Muscle of leg (tissue), 11 donors: Measurements from ENCODE around the gene HOXC12. TPM values are rescaled to one million over a fixed set of nuclear protein-coding genes. Genes with fewer than 3 reads are reported as not detected.

Experiments
- DNase-seq: peaks from one replicate; pipeline ENCODE4 v3.0.0; 2013
- H3K27ac ChIP-seq: one replicate; pipeline ENCODE4 v1.5.1; 2013; ENCODE audit warnings: mild to moderate bottlenecking, low read length, control low read depth
- H3K27me3 ChIP-seq: one replicate; pipeline ENCODE4 v1.6.1; 2013; ENCODE audit warnings: low read length; ENCODE audit not compliant: control insufficient read depth, insufficient read depth
- H3K36me3 ChIP-seq: one replicate; pipeline ENCODE4 v1.6.1; 2013; ENCODE audit warnings: low read length; ENCODE audit not compliant: control insufficient read depth, insufficient read depth
- H3K4me1 ChIP-seq: one replicate; pipeline ENCODE4 v1.6.1; 2013; ENCODE audit warnings: low read length; ENCODE audit not compliant: control insufficient read depth, insufficient read depth
- H3K4me3 ChIP-seq: one replicate; pipeline ENCODE4 v1.5.1; 2013; ENCODE audit warnings: low read length, control low read depth
- H3K9me3 ChIP-seq: replicated peaks from 2 replicates; pipeline ENCODE4 v1.6.1; 2013; ENCODE audit warnings: low read depth, low read length; ENCODE audit not compliant: control insufficient read depth
- WGBS: methylation state at CpG from one replicate; pipeline ENCODE4 v1.1.5; 2013; ENCODE audit warnings: missing lambda C conversion rate; ENCODE audit not compliant: insufficient coverage; 5-methylcytosine and 5-hydroxymethylcytosine counted together
- polyA plus RNA-seq, 8 donors: library from polyadenylated mRNA; unstranded; fragments of 120-200 nt; gene quantifications; one replicate each; pipeline versions ENCODE4 v1.2.1 to v1.2.3, GENCODE V29; 2013; ENCODE audit warnings: inconsistent platforms in 1 of 8, low replicate concordance in 1 of 8; ENCODE audit not compliant: insufficient read length in 8 of 8, insufficient read depth in 1 of 8
- total RNA-seq: library from RNA; stranded (reverse); fragments of 120-200 nt; gene quantifications from one replicate; pipeline ENCODE4 v1.2.4, GENCODE V29; 2013

Gene HOXC12
- total and polyA plus RNA-seq, 9 donors, result 0.06 to 0.30 (median 0.08) TPM; not detected in 2

DNA sequence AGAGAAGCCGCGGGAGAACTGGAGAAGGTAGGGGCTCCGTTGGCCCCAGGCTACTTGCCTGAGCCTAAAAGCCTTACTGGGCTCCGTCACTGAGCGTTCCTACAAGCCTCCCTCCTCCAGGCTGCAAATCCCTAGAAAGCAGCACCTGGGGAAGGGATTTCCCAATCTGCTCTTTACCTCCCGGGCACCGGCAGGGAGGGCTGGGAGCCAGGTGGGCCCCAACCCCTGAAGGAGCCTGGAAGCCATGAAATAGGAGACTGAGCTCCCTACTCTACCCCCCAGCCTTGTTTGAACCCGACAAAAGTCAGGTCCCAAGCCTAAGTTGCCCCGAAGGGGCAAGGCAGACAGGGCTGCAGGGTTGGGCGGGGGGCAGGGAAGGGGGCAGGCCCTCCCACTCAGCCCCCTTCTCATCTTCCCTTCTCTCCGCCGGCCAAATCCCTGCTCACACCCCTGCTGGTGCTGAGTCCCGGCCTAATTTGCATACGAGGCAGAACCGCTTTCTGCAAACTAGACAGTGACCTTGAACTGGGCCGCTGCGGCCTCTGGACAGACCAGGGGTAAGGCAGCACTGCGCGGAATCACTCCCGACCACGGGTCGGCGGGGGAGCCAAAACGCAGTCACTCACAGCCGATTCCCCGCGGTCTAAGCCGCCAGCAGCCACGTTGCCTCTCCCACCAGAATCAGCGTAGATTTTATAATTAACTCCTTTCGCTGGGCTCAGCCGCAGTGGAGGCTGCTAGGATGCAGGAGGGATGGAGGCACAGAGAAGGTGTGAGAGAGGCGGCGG, 3.7 kb upstream of the HOXC12 start:
- Histone ChIP-seq H3K27ac (no peak overlapping the region), H3K9me3 (no peaks in the 10 kb centered on the region), H3K36me3 (no peaks in the 10 kb centered on the region), H3K4me3 (no peak overlapping the region), H3K27me3 (peaks cover 97% of the 10 kb centered on the region), H3K4me1 (peaks cover 21% of the 10 kb centered on the region)
- 29% methylated on average over 30 of the region's 34 CpGs for WGBS
- DNase-seq, result no peak

DNA sequence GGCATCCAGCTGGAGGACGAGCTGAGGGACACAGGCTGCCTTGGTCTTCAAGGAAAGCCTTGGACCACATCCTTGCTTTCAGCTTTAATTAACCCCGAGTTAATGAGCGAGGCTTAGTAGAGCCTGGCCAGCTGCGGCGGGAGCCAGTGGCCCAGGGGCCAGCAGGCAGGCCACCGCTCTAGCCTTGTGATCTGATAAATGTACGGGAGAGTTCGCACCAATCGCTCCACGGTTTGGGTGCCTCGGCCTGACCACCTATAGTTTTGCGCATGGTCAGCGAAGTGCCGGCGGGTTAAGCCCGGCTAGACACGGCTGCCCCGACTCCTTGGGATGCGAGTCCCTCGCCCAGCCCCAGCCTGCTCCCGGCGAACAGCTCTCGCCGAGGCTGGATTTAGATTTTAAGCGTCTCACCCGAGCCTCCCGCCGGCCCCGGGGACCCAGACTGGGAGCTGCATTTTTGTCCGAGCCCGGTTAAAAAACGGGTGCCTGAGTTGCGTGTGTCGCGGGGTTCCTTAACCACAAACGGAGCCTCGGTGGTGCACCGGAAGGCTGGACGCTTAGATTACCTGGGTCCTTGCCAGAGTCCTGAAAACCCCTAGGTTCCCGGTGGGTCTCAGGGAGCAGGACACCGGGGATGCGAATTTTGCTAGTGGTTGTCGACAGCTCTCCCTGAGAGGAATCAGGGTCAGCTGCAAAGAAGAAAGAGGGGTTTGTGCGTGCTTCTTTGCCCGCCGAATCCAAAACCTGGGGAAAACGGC, 2.9 kb upstream of the HOXC12 start:
- Histone ChIP-seq H3K4me3 (no peak overlapping the region), H3K27me3 (peaks cover 97% of the 10 kb centered on the region), H3K36me3 (no peaks in the 10 kb centered on the region), H3K9me3 (no peaks in the 10 kb centered on the region), H3K4me1 (peaks cover 21% of the 10 kb centered on the region), H3K27ac (no peak overlapping the region)
- 14% methylated on average over 44 of the region's 47 CpGs for WGBS
- DNase-seq, result no peak

DNA sequence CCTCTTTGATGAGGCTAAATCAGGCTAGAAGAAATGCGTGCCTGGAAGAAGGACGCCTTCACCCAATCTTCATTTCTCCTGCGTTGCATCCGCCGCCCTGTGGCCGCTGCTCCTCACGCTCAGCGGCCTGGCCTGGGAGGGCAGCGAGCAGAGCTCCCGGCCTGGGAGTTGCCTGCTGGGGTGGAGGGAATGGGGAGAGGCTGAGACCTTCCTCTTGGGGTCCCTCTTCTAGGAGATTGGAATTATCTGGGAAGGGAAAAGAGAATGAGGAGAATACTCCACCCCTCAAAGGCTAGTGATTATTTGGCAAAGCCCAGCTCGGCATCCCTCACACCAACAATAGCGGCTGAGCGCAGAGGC, 2.4 kb upstream of the HOXC12 start:
- Histone ChIP-seq H3K4me1 (peaks cover 21% of the 10 kb centered on the region), H3K9me3 (no peaks in the 10 kb centered on the region), H3K27me3 (peaks cover 98% of the 10 kb centered on the region), H3K4me3 (no peak overlapping the region), H3K27ac (no peak overlapping the region), H3K36me3 (no peaks in the 10 kb centered on the region)
- DNase-seq, result no peak
- 71% methylated on average over 3 of the region's 13 CpGs for WGBS

DNA sequence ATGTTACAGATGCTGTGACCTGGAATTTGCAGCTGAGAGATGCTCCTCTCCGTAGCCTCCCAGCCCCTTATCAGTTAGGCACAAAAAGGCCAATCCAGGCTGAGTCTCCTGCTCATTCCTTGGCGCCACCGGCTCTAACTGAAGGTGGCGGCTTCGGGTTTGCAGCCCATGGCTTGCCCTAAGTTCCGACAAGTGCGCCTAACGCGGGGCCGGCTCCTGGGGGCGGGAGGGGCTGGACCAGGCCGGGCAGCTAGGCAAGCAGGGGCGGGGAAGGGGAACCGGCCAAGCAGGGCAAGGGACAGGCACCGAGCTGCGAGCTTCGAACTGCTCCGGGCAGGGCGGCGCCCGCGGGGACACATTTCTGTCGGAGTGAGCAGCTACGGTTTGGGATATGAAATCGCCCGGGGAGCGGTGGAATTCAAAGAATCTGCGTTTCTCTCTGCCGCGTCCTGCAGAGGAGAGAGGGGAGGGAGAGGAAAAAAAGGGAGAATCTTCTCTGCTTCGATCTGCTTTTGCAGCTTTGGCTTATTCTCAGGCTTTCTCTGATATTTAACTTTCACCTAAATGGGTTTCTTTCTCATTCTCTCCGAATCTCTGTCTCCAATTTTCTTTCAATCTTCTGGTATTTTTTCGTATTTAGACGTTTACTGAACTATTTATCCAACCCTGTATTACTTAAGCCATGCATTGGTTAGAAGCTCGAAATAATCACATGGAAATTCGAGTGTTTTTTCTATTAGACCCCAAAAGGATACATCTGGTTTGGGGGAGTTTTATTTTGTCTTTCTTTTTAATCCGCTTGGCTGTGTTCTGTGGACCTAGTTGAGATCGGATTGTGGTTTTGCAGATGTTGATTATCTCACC, 1.6 kb upstream of the HOXC12 start:
- DNase-seq, result no peak
- no peaks in the 10 kb centered on the region for H3K36me3 ChIP-seq
- peaks cover 98% of the 10 kb centered on the region for H3K27me3 ChIP-seq
- 27% methylated on average over 26 of the region's 38 CpGs for WGBS
- peaks cover 21% of the 10 kb centered on the region for H3K4me1 ChIP-seq
- H3K9me3 ChIP-seq, result no peaks in the 10 kb centered on the region
- no peak overlapping the region for H3K4me3 ChIP-seq
- no peak overlapping the region for H3K27ac ChIP-seq

DNA sequence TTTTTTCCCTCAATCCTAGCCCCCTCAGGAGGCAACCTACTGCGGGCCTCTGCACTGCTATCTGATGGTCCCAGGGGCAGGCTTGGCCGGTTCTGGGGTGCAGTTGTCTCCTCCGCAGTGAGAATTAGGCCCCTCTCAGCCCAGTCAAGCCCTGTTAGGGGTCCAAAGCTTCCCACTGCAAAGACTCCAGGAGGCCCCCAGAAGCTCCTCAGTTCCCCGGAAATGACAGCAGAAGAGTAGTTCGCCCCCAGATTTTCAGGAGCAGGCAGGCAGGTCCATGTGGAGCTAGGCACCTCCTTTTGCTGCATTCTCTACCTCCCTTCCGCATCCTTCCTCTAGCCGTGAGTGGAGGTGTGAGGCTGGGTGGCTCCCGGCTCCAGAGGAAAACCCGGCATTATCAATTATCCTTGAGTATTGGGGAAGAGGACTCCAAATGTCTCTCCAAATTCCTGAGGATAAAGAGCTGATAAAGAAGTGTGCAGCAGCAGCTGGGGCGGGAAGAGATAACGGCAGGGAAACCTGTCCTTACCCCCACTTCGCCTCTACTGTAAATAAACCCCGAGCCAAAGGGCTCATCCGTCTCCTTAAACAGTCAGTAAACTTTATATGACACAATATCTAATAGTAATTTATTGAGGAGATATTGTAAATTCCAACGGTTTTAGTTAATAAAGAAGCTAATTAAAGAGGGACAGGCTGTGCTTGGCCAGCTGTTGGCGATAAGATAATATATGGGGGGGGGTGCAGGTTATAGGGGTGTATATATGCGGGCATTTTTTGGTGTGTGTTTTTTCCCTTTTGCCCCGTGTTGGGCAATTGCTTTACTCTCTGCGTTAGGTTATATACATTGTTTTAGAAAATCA, 641 bp upstream of the HOXC12 start:
- Histone ChIP-seq H3K36me3 (no peaks in the 10 kb centered on the region), H3K27me3 (peaks cover 97% of the 10 kb centered on the region), H3K9me3 (no peaks in the 10 kb centered on the region), H3K4me3 (no peak overlapping the region), H3K4me1 (peaks cover 21% of the 10 kb centered on the region), H3K27ac (no peak overlapping the region)
- DNase-seq, result no peak
- 55% methylated on average over 4 of the region's 19 CpGs for WGBS

DNA sequence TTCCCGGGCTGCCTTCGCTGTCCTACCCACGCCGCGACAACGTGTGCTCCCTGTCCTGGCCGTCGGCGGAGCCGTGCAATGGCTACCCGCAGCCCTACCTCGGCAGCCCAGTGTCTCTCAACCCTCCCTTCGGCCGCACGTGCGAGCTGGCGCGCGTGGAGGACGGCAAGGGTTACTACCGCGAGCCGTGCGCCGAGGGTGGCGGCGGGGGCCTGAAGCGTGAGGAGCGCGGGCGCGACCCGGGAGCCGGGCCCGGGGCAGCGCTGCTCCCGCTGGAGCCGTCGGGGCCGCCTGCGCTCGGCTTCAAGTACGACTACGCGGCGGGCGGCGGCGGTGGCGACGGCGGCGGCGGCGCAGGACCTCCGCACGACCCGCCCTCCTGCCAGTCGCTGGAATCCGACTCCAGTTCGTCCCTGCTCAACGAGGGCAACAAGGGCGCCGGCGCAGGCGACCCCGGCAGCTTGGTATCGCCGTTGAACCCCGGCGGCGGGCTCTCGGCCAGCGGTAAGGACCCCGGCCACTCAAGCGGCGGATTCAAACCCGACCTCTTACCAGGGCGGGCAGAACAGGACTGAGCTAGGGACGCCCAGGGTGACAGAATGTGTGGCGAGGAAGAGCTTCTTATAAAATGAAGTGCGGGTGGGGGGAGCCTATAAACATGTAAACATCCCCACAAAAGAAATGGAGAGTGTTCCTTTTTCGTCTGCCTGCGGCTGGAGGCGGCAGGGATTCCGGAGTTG, 503 bp downstream of the HOXC12 start:
- Histone ChIP-seq H3K9me3 (no peaks in the 10 kb centered on the region), H3K36me3 (no peaks in the 10 kb centered on the region), H3K27ac (no peak overlapping the region), H3K4me3 (peak overlapping the region; percentile 5), H3K27me3 (peaks cover 97% of the 10 kb centered on the region), H3K4me1 (peaks cover 23% of the 10 kb centered on the region)
- no peak for DNase-seq
- WGBS, result 2% methylated on average over 72 of the region's 86 CpGs

DNA sequence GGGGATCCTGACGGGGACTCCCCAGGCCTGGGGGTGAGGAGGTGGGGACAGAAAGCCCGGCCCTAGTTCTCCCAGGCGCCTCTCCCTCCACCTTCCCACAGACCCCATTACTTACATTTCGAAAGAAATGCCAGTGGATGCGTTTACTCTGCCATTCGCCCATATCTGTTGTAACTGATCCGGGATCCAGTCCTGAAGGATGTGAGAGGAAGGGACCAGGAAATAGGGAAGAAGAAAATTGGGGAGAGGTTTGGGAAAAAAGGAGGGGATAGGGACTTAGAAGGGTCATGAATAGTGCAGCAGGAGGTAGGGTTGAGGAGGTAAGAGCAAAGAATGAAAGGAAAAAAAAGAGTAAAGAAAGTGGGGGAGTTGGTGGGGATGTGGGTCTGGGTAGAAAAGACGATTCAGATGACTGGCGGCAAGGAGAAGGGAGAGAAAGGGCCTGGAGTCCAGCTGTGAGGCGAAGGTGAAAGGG, 1.1 kb downstream of the HOXC12 start:
- H3K27me3 ChIP-seq, result peaks cover 97% of the 10 kb centered on the region
- WGBS, result 51% methylated on average over 5 of the region's 10 CpGs
- peaks cover 30% of the 10 kb centered on the region for H3K4me1 ChIP-seq
- no peak for DNase-seq
- no peaks in the 10 kb centered on the region for H3K9me3 ChIP-seq
- H3K4me3 ChIP-seq, result no peak overlapping the region
- no peak overlapping the region for H3K27ac ChIP-seq
- no peaks in the 10 kb centered on the region for H3K36me3 ChIP-seq

DNA sequence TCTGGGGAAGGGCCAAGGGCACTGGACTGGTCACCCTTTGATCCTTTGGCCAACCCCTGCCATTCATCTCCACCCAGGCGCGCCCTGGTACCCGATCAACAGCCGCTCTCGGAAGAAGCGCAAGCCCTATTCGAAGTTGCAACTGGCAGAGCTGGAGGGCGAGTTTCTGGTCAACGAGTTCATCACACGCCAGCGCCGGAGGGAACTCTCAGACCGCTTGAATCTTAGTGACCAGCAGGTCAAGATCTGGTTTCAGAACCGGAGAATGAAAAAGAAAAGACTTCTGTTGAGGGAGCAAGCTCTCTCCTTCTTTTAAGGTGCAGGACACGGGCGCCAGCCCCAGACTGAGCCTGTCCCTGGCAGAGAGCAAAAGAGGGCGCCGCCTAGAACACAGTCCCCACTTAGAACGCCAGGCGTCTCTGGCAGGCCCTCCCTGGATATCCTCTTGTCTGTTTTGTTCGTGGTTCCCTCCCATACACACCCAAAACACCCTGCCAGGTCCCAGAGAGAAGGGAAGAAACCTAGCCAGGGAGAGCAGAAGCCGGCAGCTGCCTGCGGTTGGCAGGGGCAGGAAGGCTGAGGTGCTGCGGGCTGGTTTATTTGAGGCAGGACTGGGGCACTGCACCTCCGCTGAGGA, 1.7 kb downstream of the HOXC12 start:
- WGBS, result 47% methylated on average over 22 of the region's 25 CpGs
- DNase-seq, result no peak
- no peaks in the 10 kb centered on the region for H3K36me3 ChIP-seq
- no peak overlapping the region for H3K27ac ChIP-seq
- H3K9me3 ChIP-seq, result no peaks in the 10 kb centered on the region
- H3K4me3 ChIP-seq, result no peak overlapping the region
- peaks cover 28% of the 10 kb centered on the region for H3K4me1 ChIP-seq
- H3K27me3 ChIP-seq, result peaks cover 97% of the 10 kb centered on the region
